NCI-H2227 treated with DMSO at 0.1 percent for 48 hours (cell line): ENCODE measurements around the gene VAT1.
"Not testable (repeated sequence)": the region's sequence is repeated elsewhere in the genome, so short reads cannot be mapped to it uniquely, and the experiment has no call there.

ENCODE experiments used
- DNase-seq: peaks from one replicate; lab custom pipeline; 2025; lab: John Stamatoyannopoulos, UW

Gene VAT1

GRCh38 chr17:42973323-42973722, 48.9 kb downstream of the VAT1 start:
- not testable (repeated sequence) for DNase-seq

GRCh38 chr17:42971589-42971988, 50.6 kb downstream of the VAT1 start:
- DNase-seq: no peak

- DNase-seq: no peak
These were observed 53.1 kb downstream of the VAT1 start for GRCh38 chr17:42969001-42969581.

- no peak for DNase-seq
These were observed 54.3 kb downstream of the VAT1 start for GRCh38 chr17:42967925-42968324.
